LoVo (cell line): Measurements from ENCODE around the gene CEMIP2.

Experiments used
- DNase-seq: peaks from one replicate; pipeline ENCODE4 v3.0.0-alpha.2; 2016; ENCODE audit warnings: low spot score

CEMIP2 gene

DNA sequence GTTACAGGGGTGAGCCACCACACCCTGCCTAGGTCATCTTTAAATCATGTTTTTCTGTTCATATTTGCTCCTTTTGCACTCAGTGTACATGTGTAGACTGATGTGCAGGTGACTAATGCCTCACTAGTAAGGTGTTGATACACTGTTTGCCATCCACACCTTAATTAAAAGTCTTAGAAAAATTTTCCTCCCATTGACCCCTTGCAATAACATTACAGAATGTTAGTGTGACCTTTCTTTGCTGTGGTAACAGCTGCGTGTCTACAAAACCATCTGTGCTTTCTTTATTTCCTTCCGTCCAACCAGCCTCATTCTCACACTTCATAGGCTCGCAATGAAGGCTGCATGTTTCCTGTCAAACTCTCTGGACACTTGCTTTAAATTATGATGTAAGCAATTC is 6.6 kb upstream of the CEMIP2 start:
- DNase-seq = no peak

DNA sequence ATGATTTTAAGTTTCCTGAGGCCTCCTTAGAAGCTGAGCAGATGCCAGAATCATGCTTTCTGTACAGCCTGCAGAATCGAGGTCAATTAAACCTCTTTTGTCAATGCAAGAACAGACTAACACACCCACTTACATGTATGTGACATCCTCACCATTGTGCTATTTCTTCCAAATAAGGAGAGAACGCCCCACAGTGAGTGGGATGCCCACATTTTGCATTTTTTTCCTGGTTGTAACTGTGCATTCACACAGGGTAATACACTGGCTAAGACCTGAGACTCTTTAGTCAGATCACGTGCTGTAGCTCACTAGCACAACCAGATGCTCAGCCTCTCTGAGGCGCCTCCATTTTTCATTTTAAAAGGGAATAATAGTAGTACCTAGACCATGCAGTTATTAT is 4.4 kb upstream of the CEMIP2 start:
- DNase-seq = no peak

GRCh38 chr9:71770170-71770569 is 1.9 kb upstream of the CEMIP2 start:
- DNase-seq = no peak

GRCh38 chr9:71769175-71770161 is 1.2 kb upstream of the CEMIP2 start:
- peak; percentile 85 for DNase-seq

- DNase-seq = no peak
Measured at GRCh38 chr9:71767776-71768321, 464 bp downstream of the CEMIP2 start.

- DNase-seq = no peak
Measured at GRCh38 chr9:71767163-71767775, 1.0 kb downstream of the CEMIP2 start.

- peak; percentile 65 for DNase-seq
Measured at GRCh38 chr9:71766663-71767062, 1.6 kb downstream of the CEMIP2 start.

DNA sequence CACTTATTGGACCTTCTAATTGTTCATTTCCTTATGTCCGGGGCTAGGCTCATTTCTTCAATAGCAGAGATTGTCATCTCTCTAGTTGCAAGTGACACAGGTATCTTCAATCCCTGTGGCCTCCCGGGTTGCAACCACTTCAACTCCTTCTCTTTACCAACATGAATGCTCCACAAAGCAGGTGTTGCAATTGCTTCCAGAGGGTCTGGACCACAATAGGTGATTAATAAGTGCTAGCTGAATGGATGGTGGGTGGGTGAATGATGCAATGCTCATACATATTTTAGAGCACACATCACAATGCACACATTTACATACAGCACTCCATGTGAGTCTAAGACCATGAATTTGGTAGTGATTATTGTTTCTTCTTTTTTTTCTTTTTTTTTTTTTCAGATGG is 2.6 kb downstream of the CEMIP2 start:
- DNase-seq = no peak

DNA sequence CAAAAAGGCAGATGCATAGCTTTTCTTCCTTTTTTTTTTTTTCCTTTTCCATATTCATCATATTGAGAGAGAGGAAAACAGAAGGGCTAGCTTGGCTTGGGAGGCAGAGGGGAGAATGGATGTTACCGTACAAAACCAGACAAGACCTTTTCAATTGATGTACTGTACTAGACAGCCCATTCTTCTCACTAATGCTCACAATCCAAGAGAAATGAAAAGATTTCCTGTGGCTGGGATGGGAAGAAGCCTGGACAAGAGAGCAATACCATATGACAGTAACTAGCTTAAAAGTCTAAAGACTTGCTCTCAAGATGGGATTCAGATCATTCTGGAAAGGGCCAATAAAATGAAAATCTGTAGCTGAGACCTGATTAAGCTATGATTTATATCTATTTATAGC is 3.4 kb downstream of the CEMIP2 start:
- no peak for DNase-seq

DNA sequence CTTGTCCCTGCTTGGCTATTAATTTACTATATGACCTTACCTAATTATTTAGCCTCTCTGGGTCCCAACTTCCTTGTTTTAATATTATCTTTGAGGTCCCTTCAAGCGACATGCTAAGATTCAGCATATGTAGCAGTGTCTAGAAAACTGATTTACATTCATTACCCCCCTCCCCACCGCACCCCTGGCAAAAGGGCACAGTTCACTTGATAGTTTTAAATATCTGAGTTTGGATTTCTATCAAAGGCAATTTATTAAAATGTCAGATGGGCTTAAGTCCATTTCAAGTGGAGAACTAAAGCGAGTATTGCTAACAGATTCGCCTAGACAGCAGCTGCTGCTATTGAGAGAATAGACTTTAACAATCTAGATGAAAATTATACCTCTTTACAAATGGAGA is 3.9 kb downstream of the CEMIP2 start:
- DNase-seq = no peak

GRCh38 chr9:71763832-71764231 is 4.5 kb downstream of the CEMIP2 start:
- no peak for DNase-seq

DNA sequence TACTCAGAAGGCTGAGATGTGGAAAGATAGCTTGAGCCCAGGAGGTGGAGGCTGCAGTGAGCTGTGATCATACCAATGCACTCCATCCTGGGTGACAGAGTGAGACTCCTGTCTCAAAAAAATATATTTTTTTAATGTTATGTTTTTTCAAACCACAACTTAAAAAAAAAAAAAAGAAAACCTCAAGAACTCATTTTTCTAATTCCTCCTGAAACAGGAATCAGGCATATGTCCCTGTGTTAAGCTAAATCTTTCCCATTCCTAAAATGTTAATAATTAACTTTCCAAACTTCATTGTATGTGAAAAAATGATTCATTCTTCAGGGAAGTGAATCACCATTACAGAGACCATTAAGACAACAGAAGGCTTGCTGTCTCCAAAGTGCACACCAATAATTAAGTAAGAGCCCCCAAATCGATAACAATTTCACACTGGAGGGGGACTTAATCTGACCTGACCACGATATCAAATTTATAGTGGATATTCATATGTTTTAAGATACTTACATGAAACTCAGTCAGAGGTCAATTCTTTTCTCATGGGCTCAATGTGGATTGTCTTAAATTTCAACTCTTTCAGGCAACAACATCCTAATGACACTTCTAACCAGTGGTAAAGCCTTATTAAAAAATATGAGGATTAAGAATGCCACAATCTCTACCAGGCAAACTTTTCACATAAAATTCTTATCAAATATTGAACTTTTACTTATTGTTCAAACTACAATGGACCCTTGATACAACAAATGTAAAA is 5.2 kb downstream of the CEMIP2 start:
- DNase-seq = peak; percentile 82

GRCh38 chr9:71761938-71762353 is 6.4 kb downstream of the CEMIP2 start:
- no peak for DNase-seq

DNA sequence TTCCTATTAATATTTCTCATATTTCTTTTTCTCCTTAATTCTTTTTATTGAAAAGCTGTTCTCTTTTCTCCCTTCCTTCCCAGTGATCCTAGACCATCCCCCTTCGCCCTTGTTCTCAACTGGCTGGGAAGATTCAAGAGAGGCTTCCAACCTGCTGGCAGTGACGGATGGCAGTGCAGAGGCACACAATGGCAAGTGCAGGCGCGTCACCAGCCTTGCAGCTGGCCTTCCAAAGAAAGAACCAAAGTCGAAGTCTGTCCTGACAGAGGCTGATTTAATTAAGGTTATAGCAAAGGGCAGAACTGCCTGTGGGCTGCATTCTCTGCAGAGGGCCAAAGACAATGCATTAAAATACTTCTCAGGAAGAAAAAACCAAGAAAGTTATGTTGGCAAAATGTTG is 7.4 kb downstream of the CEMIP2 start:
- DNase-seq = no peak

GRCh38 chr9:71758785-71759184 is 9.5 kb downstream of the CEMIP2 start:
- DNase-seq = peak; percentile 92

- DNase-seq = no peak
Measured at GRCh38 chr9:71758277-71758676, 10.0 kb downstream of the CEMIP2 start.

GRCh38 chr9:71756753-71757152 is 11.6 kb downstream of the CEMIP2 start:
- DNase-seq = no peak

DNA sequence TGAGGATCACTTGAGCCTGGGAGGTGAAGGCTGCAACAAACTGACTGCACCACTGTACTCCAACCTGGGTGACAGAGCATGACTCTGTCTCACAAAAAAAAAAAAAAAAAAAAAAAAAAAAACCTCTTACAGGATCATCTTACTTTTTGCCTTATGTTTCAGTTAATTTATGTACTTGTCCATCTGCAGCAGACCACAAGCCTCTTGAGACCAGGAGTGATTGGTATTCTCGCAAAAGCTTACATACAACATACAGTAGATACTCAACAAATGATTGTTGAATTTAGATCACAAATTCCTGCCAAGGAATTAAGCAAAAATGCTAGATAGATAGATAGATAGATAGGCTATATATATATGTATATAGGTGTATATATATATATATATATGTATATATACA is 12.4 kb downstream of the CEMIP2 start:
- DNase-seq = no peak

DNA sequence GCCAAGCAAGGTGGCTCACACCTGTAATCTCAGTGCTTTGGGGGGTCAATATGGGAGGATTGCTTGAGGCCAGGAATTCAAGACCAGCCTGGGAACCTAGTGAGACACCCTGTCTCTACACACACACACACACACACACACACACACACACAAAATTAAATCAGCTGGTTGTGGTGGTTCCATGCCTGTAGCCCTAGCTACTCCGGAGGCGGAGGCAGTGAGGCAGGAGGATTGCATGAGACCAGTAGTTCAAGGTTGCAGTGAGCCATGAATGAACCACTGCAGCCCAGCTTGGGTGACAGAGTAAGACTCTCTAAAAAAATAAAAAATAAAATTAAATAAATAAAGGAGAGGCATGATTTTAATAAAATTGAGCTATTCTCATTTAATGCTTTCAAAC is 13.1 kb downstream of the CEMIP2 start:
- DNase-seq = no peak

DNA sequence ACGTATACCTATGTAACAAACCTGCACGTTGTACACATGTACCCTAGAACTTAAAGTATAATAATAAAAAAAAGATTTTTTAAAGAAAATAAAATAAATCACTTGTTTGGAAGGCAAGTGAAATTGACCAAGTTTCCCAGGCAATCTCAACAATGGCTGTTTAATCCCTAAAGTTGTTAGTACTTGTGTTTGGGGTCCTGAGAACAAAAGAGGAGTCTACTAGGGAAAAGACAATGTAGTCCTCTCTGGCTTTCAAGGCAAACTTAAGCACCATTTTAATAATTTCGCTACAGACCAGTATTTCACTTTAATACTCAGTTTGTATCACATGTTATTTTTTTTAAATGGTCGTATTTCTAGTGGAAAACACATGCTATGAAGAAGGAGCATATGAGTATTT is 14.2 kb downstream of the CEMIP2 start:
- no peak for DNase-seq

DNA sequence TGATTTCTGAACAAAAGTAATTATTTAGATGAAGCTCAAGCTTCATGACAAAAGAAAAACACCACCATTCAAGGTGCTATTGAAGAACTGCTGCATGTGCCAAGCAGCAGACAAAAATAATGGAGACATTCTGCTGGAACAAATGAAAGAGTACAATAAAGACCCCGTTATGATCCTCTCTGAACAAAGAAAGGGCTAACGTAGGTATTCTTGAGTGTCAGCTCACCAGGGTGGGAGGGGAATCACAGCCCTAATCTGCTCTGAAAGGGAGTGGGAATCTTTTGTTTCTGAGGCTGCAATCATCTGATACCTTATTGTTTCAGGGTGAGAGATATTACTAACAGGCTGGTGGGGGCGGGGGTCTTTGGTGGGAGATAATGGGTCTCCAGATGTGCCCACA is 15.4 kb downstream of the CEMIP2 start:
- DNase-seq = no peak

- DNase-seq = no peak
Measured at GRCh38 chr9:71752352-71752751, 16.0 kb downstream of the CEMIP2 start.
